HEK293 (cell line): ENCODE results near the gene RNF224.
A peak's percentile ranks its signal among the peaks of the same experiment; 100 is the strongest.

Experiments
- BCL6B ChIP-seq: fragments of 450-650 bp; formaldehyde crosslinking; IDR thresholded peaks from 2 replicates; pipeline ENCODE4 v1.5.1; 2017; ENCODE audit warnings: missing biosample characterization, missing genetic modification characterization
- HOXD13 ChIP-seq: sonication (generic); formaldehyde crosslinking; IDR thresholded peaks from 2 replicates; pipeline ENCODE4 v1.8.0; 2022; ENCODE audit warnings: missing genetic modification reagents, borderline replicate concordance
- PBX3 ChIP-seq: sonication (generic); formaldehyde crosslinking; IDR thresholded peaks from 2 replicates; pipeline ENCODE4 v1.8.1; 2022; ENCODE audit warnings: mild to moderate bottlenecking, moderate library complexity, missing genetic modification reagents
- SCRT2 ChIP-seq: fragments of 450-650 bp; formaldehyde crosslinking; IDR thresholded peaks from 2 replicates; pipeline ENCODE4 v1.5.1; 2016; ENCODE audit warnings: missing biosample characterization, missing genetic modification characterization
- SETDB1 ChIP-seq: IDR thresholded peaks from one replicate; pipeline ENCODE4 v1.6.1; 2017; ENCODE audit warnings: mild to moderate bottlenecking, low read length, moderate library complexity, mixed read lengths; ENCODE audit not compliant: insufficient read length
- WT1 ChIP-seq: fragments of 450-650 bp; formaldehyde crosslinking; IDR thresholded peaks from 2 replicates; pipeline ENCODE4 v1.5.1; 2016; ENCODE audit warnings: missing biosample characterization, missing genetic modification characterization
- ZBTB8A ChIP-seq: fragments of 450-650 bp; formaldehyde crosslinking; IDR thresholded peaks from 2 replicates; pipeline ENCODE4 v1.5.1; 2016; ENCODE audit warnings: missing biosample characterization, missing genetic modification characterization
- ZNF112 ChIP-seq: fragments of 450-650 bp; formaldehyde crosslinking; IDR thresholded peaks from 2 replicates; pipeline ENCODE4 v1.5.0; 2017; ENCODE audit warnings: missing biosample characterization, missing genetic modification characterization
- ZNF132 ChIP-seq: fragments of 450-650 bp; formaldehyde crosslinking; IDR thresholded peaks from 2 replicates; pipeline ENCODE4 v1.5.1; 2017; ENCODE audit warnings: missing biosample characterization, missing genetic modification characterization, borderline replicate concordance
- ZNF19 ChIP-seq: fragments of 450-650 bp; formaldehyde crosslinking; IDR thresholded peaks from 2 replicates; pipeline ENCODE4; 2016; ENCODE audit warnings: missing biosample characterization, missing genetic modification characterization, low read depth
- ZNF23 ChIP-seq: fragments of 450-650 bp; formaldehyde crosslinking; IDR thresholded peaks from 2 replicates; pipeline ENCODE4 v1.5.1; 2016; ENCODE audit warnings: missing biosample characterization, missing genetic modification characterization, borderline replicate concordance
- ZNF354C ChIP-seq: fragments of 450-650 bp; formaldehyde crosslinking; IDR thresholded peaks from 2 replicates; pipeline ENCODE4 v1.5.1; 2016; ENCODE audit warnings: missing biosample characterization, missing genetic modification characterization, low read depth, borderline replicate concordance
- ZNF48 ChIP-seq: fragments of 450-650 bp; formaldehyde crosslinking; IDR thresholded peaks from 2 replicates; pipeline ENCODE4 v1.5.1; 2016; ENCODE audit warnings: missing biosample characterization, missing genetic modification characterization
- ZNF501 ChIP-seq: fragments of 450-650 bp; formaldehyde crosslinking; IDR thresholded peaks from 2 replicates; pipeline ENCODE4 v1.5.1; 2016; ENCODE audit warnings: missing biosample characterization, missing genetic modification characterization
- ZNF518A ChIP-seq: fragments of 450-650 bp; formaldehyde crosslinking; conservative IDR thresholded peaks from 2 replicates; pipeline ENCODE4 v1.5.1; 2016; ENCODE audit warnings: low read depth, missing biosample characterization, missing genetic modification characterization
- ZNF548 ChIP-seq: fragments of 450-650 bp; formaldehyde crosslinking; IDR thresholded peaks from 2 replicates; pipeline ENCODE4 v1.5.1; 2016; ENCODE audit warnings: missing biosample characterization, missing genetic modification characterization
- ZNF560 ChIP-seq: fragments of 450-650 bp; formaldehyde crosslinking; IDR thresholded peaks from 2 replicates; pipeline ENCODE4 v1.5.1; 2017; ENCODE audit warnings: missing biosample characterization, missing genetic modification characterization, borderline replicate concordance
- ZNF561 ChIP-seq: fragments of 450-650 bp; IDR thresholded peaks from 2 replicates; pipeline ENCODE4 v1.5.1; 2018; ENCODE audit warnings: missing biosample characterization, missing genetic modification characterization, borderline replicate concordance
- ZNF580 ChIP-seq: fragments of 450-650 bp; formaldehyde crosslinking; IDR thresholded peaks from 2 replicates; pipeline ENCODE4 v1.5.1; 2016; ENCODE audit warnings: missing biosample characterization, missing genetic modification characterization
- ZNF610 ChIP-seq: fragments of 450-650 bp; formaldehyde crosslinking; IDR thresholded peaks from 2 replicates; pipeline ENCODE4 v1.5.1; 2016; ENCODE audit warnings: missing biosample characterization, missing genetic modification characterization, borderline replicate concordance
- ZXDB ChIP-seq: fragments of 450-650 bp; formaldehyde crosslinking; IDR thresholded peaks from 2 replicates; pipeline ENCODE4 v1.5.1; 2016; ENCODE audit warnings: missing biosample characterization, missing genetic modification characterization
- TF ChIP-seq, protein P1 (sequence below): fragments of 450-650 bp; formaldehyde crosslinking; optimal IDR thresholded peaks from 2 replicates; pipeline ENCODE3; 2016; ENCODE audit warnings: missing biosample characterization, mild to moderate bottlenecking, missing genetic modification characterization
- TF ChIP-seq, protein P2 (sequence below): fragments of 450-650 bp; formaldehyde crosslinking; IDR thresholded peaks from 2 replicates; pipeline ENCODE4 v1.5.1; 2016; ENCODE audit warnings: missing biosample characterization, missing genetic modification characterization
- TF ChIP-seq, protein P3 (sequence below): fragments of 450-650 bp; formaldehyde crosslinking; IDR thresholded peaks from 2 replicates; pipeline ENCODE4 v1.5.1; 2016; ENCODE audit warnings: missing biosample characterization, missing genetic modification characterization

Gene RNF224

GRCh38 chr9:137236238-137236935, 9.1 kb downstream of the RNF224 start (continued):
- TF ChIP-seq ZNF23 (tag by site-specific recombination) (no peak), ZNF548 (tag by site-specific recombination) (no peak), ZNF501 (tag by site-specific recombination) (peak; percentile 53; the same call in 1 of the 2 replicates), ZNF518A (tag by site-specific recombination) (no peak), BCL6B (no peak), PBX3 (CRISPR knock-in tag) (no peak), ZNF610 (tag by site-specific recombination) (no peak), ZNF580 (tag by site-specific recombination) (no peak), ZXDB (tag by site-specific recombination) (peak; percentile 51; the same call in 1 of the 2 replicates), SCRT2 (tag by site-specific recombination) (0 out of 2 replicates have a peak, but pooled peaks have one; percentile 16), HOXD13 (CRISPR knock-in tag) (no peak), ZNF112 (no peak), ZNF560 (tag by site-specific recombination) (no peak), ZNF19 (tag by site-specific recombination) (no peak), ZNF561 (tag by site-specific recombination) (0 out of 2 replicates have a peak, but pooled peaks have one; percentile 64), ZNF354C (tag by site-specific recombination) (no peak), WT1 (tag by site-specific recombination) (peak; percentile 20; the same call in 1 of the 2 replicates), ZNF48 (tag by site-specific recombination) (no peak), ZNF132 (tag by site-specific recombination) (no peak), ZBTB8A (tag by site-specific recombination) (peak; percentile 54), SETDB1 (no peak)
- TF ChIP-seq, protein P1, sequence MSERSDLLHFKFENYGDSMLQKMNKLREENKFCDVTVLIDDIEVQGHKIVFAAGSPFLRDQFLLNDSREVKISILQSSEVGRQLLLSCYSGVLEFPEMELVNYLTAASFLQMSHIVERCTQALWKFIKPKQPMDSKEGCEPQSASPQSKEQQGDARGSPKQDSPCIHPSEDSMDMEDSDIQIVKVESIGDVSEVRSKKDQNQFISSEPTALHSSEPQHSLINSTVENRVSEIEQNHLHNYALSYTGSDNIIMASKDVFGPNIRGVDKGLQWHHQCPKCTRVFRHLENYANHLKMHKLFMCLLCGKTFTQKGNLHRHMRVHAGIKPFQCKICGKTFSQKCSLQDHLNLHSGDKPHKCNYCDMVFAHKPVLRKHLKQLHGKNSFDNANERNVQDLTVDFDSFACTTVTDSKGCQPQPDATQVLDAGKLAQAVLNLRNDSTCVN, result peak; percentile 26
- TF ChIP-seq, protein P2, sequence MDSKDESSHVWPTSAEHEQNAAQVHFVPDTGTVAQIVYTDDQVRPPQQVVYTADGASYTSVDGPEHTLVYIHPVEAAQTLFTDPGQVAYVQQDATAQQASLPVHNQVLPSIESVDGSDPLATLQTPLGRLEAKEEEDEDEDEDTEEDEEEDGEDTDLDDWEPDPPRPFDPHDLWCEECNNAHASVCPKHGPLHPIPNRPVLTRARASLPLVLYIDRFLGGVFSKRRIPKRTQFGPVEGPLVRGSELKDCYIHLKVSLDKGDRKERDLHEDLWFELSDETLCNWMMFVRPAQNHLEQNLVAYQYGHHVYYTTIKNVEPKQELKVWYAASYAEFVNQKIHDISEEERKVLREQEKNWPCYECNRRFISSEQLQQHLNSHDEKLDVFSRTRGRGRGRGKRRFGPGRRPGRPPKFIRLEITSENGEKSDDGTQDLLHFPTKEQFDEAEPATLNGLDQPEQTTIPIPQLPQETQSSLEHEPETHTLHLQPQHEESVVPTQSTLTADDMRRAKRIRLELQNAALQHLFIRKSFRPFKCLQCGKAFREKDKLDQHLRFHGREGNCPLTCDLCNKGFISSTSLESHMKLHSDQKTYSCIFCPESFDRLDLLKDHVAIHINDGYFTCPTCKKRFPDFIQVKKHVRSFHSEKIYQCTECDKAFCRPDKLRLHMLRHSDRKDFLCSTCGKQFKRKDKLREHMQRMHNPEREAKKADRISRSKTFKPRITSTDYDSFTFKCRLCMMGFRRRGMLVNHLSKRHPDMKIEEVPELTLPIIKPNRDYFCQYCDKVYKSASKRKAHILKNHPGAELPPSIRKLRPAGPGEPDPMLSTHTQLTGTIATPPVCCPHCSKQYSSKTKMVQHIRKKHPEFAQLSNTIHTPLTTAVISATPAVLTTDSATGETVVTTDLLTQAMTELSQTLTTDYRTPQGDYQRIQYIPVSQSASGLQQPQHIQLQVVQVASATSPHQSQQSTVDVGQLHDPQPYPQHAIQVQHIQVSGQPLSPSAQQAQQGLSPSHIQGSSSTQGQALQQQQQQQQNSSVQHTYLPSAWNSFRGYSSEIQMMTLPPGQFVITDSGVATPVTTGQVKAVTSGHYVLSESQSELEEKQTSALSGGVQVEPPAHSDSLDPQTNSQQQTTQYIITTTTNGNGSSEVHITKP (tag by site-specific recombination), result no peak
- TF ChIP-seq, protein P3, sequence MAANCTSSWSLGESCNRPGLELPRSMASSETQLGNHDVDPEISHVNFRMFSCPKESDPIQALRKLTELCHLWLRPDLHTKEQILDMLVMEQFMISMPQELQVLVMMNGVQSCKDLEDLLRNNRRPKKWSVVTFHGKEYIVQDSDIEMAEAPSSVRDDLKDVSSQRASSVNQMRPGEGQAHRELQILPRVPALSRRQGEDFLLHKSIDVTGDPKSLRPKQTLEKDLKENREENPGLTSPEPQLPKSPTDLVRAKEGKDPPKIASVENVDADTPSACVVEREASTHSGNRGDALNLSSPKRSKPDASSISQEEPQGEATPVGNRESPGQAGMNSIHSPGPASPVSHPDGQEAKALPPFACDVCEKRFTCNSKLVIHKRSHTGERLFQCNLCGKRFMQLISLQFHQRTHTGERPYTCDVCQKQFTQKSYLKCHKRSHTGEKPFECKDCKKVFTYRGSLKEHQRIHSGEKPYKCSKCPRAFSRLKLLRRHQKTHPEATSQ (tag by site-specific recombination), result 0 out of 2 replicates have a peak, but pooled peaks have one; percentile 65
